ENCODE data around the gene MDN1.
"Not testable (repeated sequence)": the region's sequence is repeated elsewhere in the genome, so short reads cannot be mapped to it uniquely, and the experiment has no call there.

DNA sequence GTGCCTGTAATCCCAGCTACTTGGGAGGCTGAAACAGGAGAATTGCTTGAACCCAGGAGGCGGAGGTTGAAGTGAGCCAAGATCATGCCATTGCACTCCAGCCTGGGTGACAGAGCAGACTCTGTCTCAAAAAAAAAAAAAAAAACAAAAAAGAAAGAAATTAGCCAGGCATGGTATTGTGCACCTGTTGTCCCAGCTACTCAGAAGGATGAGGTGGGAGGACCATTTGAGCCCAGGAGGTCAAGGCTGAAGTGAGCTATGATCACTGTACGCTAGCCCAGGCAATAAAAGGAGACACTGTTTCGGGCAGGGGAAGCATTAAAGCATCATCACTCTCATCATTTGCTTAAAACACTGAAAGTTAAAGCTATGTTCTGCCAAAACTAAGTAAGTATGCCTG lies 6.2 kb downstream of the MDN1 start:
- TF ChIP-seq, protein P1, sequence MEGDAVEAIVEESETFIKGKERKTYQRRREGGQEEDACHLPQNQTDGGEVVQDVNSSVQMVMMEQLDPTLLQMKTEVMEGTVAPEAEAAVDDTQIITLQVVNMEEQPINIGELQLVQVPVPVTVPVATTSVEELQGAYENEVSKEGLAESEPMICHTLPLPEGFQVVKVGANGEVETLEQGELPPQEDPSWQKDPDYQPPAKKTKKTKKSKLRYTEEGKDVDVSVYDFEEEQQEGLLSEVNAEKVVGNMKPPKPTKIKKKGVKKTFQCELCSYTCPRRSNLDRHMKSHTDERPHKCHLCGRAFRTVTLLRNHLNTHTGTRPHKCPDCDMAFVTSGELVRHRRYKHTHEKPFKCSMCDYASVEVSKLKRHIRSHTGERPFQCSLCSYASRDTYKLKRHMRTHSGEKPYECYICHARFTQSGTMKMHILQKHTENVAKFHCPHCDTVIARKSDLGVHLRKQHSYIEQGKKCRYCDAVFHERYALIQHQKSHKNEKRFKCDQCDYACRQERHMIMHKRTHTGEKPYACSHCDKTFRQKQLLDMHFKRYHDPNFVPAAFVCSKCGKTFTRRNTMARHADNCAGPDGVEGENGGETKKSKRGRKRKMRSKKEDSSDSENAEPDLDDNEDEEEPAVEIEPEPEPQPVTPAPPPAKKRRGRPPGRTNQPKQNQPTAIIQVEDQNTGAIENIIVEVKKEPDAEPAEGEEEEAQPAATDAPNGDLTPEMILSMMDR (conservative IDR thresholded peaks at IDR 0.05; ENCODE audit: low read depth, low read length): not testable (repeated sequence)
- not testable (repeated sequence) for TF ChIP-seq EZH2 (IDR thresholded peaks at IDR 0.05; ENCODE audit: low read length, unreplicated experiment)
